Thymus (tissue), 11 donors: ENCODE results near the gene SSH3. TPM values are rescaled to one million over a fixed set of nuclear protein-coding genes. Genes with fewer than 3 reads are reported as not detected.
"Not testable (repeated sequence)": the region's sequence is repeated elsewhere in the genome, so short reads cannot be mapped to it uniquely, and the experiment has no call there.

Experiments
- DNase-seq, 9 donors: peaks; one replicate each; pipeline ENCODE4 v3.0.0-alpha.2; 2013; ENCODE audit warnings: low spot score in 9 of 9, low read depth in 6 of 9, missing footprints in 1 of 9
- H3K27ac ChIP-seq, 2 donors: one replicate each; pipeline ENCODE4 v1.5.1; 2013; ENCODE audit warnings: control low read depth in 1 of 2, low read depth in 1 of 2, low read length in 1 of 2, mild to moderate bottlenecking in 1 of 2, moderate library complexity in 1 of 2
- H3K27me3 ChIP-seq, 2 donors: one replicate each; pipeline ENCODE4 v1.5.1; 2013; ENCODE audit warnings: low read length in 1 of 2; ENCODE audit not compliant: control insufficient read depth in 2 of 2, insufficient read depth in 1 of 2
- H3K36me3 ChIP-seq, 2 donors: one replicate each; pipeline ENCODE4 v1.5.1; 2013; ENCODE audit warnings: low read length in 1 of 2, mild to moderate bottlenecking in 1 of 2, moderate library complexity in 1 of 2; ENCODE audit not compliant: control insufficient read depth in 2 of 2, insufficient read depth in 2 of 2
- H3K4me1 ChIP-seq, 2 donors: one replicate each; pipeline ENCODE4 v1.5.1; 2013; ENCODE audit warnings: low read length in 2 of 2; ENCODE audit not compliant: control insufficient read depth in 2 of 2, insufficient read depth in 2 of 2
- H3K4me3 ChIP-seq, 2 donors: one replicate each; pipeline ENCODE4 v1.5.1; 2013; ENCODE audit warnings: low read length in 2 of 2, control low read depth in 1 of 2, mild to moderate bottlenecking in 1 of 2
- H3K9me3 ChIP-seq, 2 donors: one replicate each; pipeline ENCODE4 v1.5.1; 2013; ENCODE audit warnings: low read length in 1 of 2, mild to moderate bottlenecking in 1 of 2; ENCODE audit not compliant: control insufficient read depth in 2 of 2, insufficient read depth in 1 of 2
- WGBS: extraction: QIAGEN DNeasy Blood & Tissue Kit; methylation state at CpG from one replicate; pipeline ENCODE4 v1.1.7; 2013; 5-methylcytosine and 5-hydroxymethylcytosine counted together
- polyA plus RNA-seq: library from polyadenylated mRNA; stranded (reverse); fragments of 200-250 nt; gene quantifications from one replicate; pipeline ENCODE4 v1.2.3, GENCODE V29; 2013
- total RNA-seq: library from RNA; stranded (reverse); fragments of 120-200 nt; gene quantifications from one replicate; pipeline ENCODE4 v1.2.4, GENCODE V29; 2013
- donor health status: healthy.

The SSH3 gene
- total and polyA plus RNA-seq, 2 donors, result 1.8 to 11.8 TPM

GRCh38 chr11:67260885-67261639 lies 42.3 kb upstream of the SSH3 start:
- WGBS, result 45% methylated on average over 50 of the region's 50 CpGs
- peak in 1 of 9 donors; percentile 56 for DNase-seq
- Histone ChIP-seq H3K27me3 (peaks cover 0 to 15% of the 10 kb centered on the region in 2 donors), H3K4me1 (peaks cover 13 to 41% of the 10 kb centered on the region in 2 donors), H3K36me3 (peaks cover 11% of the 10 kb centered on the region in 2 donors), H3K4me3 (peak overlapping the region in 1 of 2 donors; percentile 16)
- not testable (repeated sequence) for H3K9me3 ChIP-seq, H3K27ac ChIP-seq

DNA sequence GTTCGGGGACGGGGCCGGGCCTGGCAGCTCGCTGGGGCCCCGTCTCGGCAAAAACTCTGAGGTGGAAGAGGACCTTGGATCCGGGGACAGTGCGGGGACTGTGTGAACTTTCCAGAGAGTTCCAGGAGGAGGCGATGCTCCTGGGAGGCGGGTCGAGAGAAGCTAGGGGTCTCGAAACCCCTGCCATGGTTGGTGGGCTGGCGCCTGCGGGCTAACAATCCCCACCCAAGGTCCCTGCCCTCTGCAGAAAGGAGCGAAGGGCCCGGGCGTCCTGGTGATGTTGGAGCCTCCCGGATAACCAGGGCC lies 41.7 kb upstream of the SSH3 start:
- no peak for DNase-seq
- Histone ChIP-seq H3K36me3 (peaks cover 7 to 8% of the 10 kb centered on the region in 2 donors), H3K27ac (no peak overlapping the region), H3K4me1 (peaks cover 13 to 42% of the 10 kb centered on the region in 2 donors), H3K27me3 (peaks cover 0 to 15% of the 10 kb centered on the region in 2 donors), H3K9me3 (no peaks in the 10 kb centered on the region), H3K4me3 (peak overlapping the region in 1 of 2 donors; percentile 16)
- WGBS, result 37% methylated on average over 18 of the region's 18 CpGs

DNA sequence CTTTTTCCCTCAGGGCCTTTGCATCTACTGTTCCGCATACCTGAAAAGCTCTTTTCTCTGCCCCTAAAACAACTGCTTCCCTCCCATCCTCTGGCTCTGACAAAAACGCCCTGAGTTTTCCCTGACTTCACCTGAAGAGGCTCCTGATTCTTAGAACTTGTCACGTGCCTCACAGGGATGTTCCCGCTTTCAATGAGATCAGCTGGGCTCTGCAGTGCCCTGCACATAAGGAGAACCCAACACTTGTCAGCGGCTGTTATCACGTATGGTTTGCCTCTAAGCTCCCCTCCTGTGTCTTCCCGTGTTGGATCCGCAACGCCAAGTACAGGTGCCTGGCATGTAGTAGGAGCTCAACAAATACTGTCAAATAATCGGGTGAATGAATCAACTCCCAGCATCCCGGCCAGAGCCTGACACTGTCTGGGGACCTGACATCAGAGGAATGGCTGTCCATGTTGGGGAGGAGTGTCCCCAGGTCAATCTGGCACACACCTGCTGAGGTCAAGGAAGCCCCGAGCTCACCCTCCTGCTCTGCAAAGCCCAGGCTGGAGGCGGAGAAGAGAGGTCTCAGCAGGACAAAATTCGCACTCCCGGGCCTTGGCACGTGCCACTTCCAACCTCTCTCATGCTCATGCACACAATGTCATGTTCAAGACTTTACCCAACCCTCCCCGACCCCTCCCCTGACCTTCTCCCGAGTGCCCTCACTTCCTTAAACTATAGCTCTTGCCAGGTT lies 41.2 kb upstream of the SSH3 start:
- Histone ChIP-seq H3K4me1 (peaks cover 13 to 42% of the 10 kb centered on the region in 2 donors), H3K4me3 (no peak overlapping the region), H3K27me3 (peaks cover 0 to 15% of the 10 kb centered on the region in 2 donors), H3K9me3 (no peaks in the 10 kb centered on the region), H3K36me3 (peaks cover 2 to 3% of the 10 kb centered on the region in 2 donors), H3K27ac (no peak overlapping the region)
- 65% methylated on average over 18 of the region's 18 CpGs for WGBS
- DNase-seq, result no peak

- peaks cover 4% of the 10 kb centered on the region in 2 donors for H3K36me3 ChIP-seq
- peak overlapping the region; percentile 31 to 39 for H3K27ac ChIP-seq
- H3K9me3 ChIP-seq, result peaks cover 0 to 5% of the 10 kb centered on the region in 2 donors
- H3K27me3 ChIP-seq, result peaks cover 0 to 15% of the 10 kb centered on the region in 2 donors
- H3K4me3 ChIP-seq, result no peak overlapping the region
- peak in 3 of 9 donors; percentile 73 to 85 (median 80) for DNase-seq
- H3K4me1 ChIP-seq, result peaks cover 13 to 47% of the 10 kb centered on the region in 2 donors
- 49% methylated on average over 22 of the region's 22 CpGs for WGBS
Observed at GRCh38 chr11:67262731-67263675, 40.3 kb upstream of the SSH3 start.

DNA sequence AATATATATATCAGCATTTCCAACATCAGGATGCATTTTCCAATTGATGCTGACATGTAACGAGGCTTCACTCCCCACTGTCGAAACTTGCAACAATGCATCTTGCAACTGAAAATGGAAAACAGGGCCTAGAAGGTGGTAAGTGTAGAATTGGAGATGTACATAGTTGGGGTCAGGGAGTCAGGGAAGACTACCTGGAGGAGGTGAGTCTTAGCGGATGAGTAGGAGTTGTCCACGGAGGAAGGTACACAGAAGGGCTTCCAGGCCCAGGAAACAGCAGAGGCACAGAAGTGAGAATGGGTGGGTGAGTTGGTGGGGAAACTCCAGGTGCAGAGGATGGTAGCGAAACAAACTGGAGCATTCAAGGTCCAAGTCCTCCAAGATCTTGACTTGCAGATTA lies 39.1 kb upstream of the SSH3 start:
- no peak overlapping the region for H3K4me3 ChIP-seq
- peaks cover 0 to 15% of the 10 kb centered on the region in 2 donors for H3K27me3 ChIP-seq
- no peak overlapping the region for H3K27ac ChIP-seq
- H3K4me1 ChIP-seq, result peaks cover 21 to 60% of the 10 kb centered on the region in 2 donors
- peaks cover 0 to 6% of the 10 kb centered on the region in 2 donors for H3K9me3 ChIP-seq
- DNase-seq, result no peak
- peaks cover 8 to 17% of the 10 kb centered on the region in 2 donors for H3K36me3 ChIP-seq
- WGBS, result 97% methylated on average over 5 of the region's 5 CpGs

- H3K27ac ChIP-seq, result no peak overlapping the region
- H3K27me3 ChIP-seq, result peaks cover 0 to 15% of the 10 kb centered on the region in 2 donors
- DNase-seq, result no peak
- 97% methylated on average over 7 of the region's 7 CpGs for WGBS
- no peak overlapping the region for H3K4me3 ChIP-seq
- H3K36me3 ChIP-seq, result peaks cover 16 to 22% of the 10 kb centered on the region in 2 donors
- H3K4me1 ChIP-seq, result peaks cover 29 to 68% of the 10 kb centered on the region in 2 donors
- peaks cover 0 to 6% of the 10 kb centered on the region in 2 donors for H3K9me3 ChIP-seq
Observed at GRCh38 chr11:67264877-67265632, 38.3 kb upstream of the SSH3 start.

DNA sequence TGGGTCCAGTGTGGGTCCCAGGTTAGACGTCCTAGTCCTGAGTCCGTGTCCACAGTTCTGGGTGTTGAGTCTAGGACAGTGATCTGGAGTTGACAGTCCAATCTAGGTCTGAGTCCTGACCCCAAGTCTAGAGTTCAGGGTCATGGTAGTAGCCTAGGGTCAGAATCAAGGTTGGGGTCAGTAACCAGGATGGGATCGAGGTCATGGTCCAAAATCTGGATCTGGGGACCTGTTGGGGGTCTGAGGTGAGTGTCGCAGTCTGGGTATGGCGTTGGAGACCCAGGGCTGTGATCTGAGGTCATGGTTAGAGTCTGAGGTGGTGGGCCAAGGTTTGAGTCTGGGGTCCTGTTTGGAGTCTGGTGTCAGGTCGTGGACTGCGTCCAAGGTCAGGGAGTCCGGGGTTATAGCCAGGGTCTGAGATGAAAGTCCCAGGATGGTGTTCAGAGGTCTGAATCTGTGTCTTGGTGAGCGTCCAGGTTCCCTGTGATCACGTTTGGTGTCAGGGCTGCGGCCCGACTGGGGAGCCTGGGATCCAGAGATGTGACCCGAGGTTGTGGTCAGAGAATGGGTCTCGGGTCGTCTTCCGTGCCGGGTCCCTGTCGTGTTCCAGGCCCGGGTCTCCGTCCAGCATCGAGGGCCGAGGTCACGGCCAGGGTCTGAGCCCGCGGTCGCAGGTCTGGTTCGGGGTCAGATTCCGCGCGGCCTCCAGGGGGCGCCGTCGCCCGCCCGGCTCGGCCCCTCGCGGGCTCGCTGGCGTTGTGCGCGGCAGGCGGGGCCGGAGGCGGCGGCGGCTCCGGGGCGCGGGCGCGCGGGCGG lies 37.5 kb upstream of the SSH3 start:
- Histone ChIP-seq H3K4me3 (peak overlapping the region; percentile 2 to 92), H3K27ac (peak overlapping the region in 1 of 2 donors; percentile 64), H3K27me3 (peaks cover 0 to 12% of the 10 kb centered on the region in 2 donors), H3K4me1 (peaks cover 35 to 76% of the 10 kb centered on the region in 2 donors), H3K9me3 (peaks cover 0 to 6% of the 10 kb centered on the region in 2 donors), H3K36me3 (peaks cover 21 to 26% of the 10 kb centered on the region in 2 donors)
- DNase-seq, result peak in 3 of 9 donors; percentile 77 to 82 (median 79)
- 17% methylated on average over 54 of the region's 54 CpGs for WGBS
